Motor neuron (in vitro differentiated cells): ENCODE results near the gene COASY. TPM values are rescaled to one million over a fixed set of nuclear protein-coding genes. Genes with fewer than 3 reads are reported as not detected.
"Not testable (repeated sequence)": the region's sequence is repeated elsewhere in the genome, so short reads cannot be mapped to it uniquely, and the experiment has no call there.

ENCODE experiments used
- ATAC-seq, 8 experiments: fragments of 200-7000 bp; cut with Tn5 transposase; replicated peaks in 6 of 8; 2 replicates each; pipeline ENCODE4 v1.8.0; 2021; ENCODE audit warnings: mild to moderate bottlenecking in 8 of 8, moderate library complexity in 8 of 8
- H3K27ac ChIP-seq, 2 donors: fragments of 250-450 bp; sonication (Bioruptor Pico); 2 replicates each; pipeline ENCODE4 v1.9.0; 2021; ENCODE audit warnings: antibody characterized with exemption in 2 of 2, mild to moderate bottlenecking in 2 of 2, moderate library complexity in 1 of 2
- H3K4me1 ChIP-seq, 2 donors: fragments of 250-450 bp; sonication (Bioruptor Pico); replicated peaks in 1 of 2; 2 replicates each; pipeline ENCODE4 v1.6.1; 2021; ENCODE audit warnings: antibody characterized with exemption in 2 of 2, mild to moderate bottlenecking in 2 of 2, moderate library complexity in 1 of 2
- H3K4me3 ChIP-seq, 5 donors: fragments of 250-450 bp; sonication (Bioruptor Pico); 2 replicates each; pipeline ENCODE4 v1.9.0; 2021; ENCODE audit warnings: antibody characterized with exemption in 5 of 5, mild to moderate bottlenecking in 5 of 5, moderate library complexity in 4 of 5
- WGBS, 10 experiments: fragments of 450-650 bp; shearing (Covaris generic); methylation state at CpG; one replicate each; pipeline ENCODE4 v1.0.0; 2022; 5-methylcytosine and 5-hydroxymethylcytosine counted together
- in situ Hi-C, 9 experiments: fragments of 400-800 bp; cut with MboI; loops; one replicate each; pipeline ENCODE4 v1.15.0; 2021; ENCODE audit warnings: low sequenced_read_pairs in 9 of 9, low pct_unique_long_range_greater_than_20kb in 2 of 9; ENCODE audit not compliant: unreplicated experiment in 9 of 9
- total RNA-seq, 8 experiments: library from RNA; unstranded; fragments of 300-600 nt; gene quantifications; 2 replicates each; pipeline versions ENCODE4 v1.2.3 to v1.2.4, GENCODE V29; 2022

The COASY gene
- total RNA-seq, 8 experiments from 2014 or later: 20.8 to 82.7 (median 30.8) TPM

DNA sequence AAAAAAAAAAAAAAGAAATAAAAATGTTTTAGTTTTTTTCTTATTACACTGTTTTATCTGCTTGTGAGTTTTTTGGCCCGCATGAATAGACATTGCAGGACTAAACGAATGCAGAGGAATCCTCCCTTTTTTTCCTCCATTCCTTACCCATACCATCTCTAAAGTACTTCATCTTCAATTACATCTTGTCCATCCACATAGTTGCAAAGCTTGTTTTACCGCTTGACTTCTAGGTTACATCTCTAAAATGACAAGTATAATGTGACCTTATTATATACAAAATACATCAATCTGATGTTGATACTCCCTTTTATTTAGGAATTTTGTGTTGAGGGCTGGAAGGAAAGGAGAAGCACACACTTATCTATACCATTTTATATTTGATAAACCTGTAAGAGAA is 34.4 kb downstream of the COASY start:
- H3K4me1 ChIP-seq: no peaks in the 10 kb centered on the region
- no peak for ATAC-seq
- H3K27ac ChIP-seq: no peak overlapping the region
- 80 to 100% (median 94%) methylated on average over 1 to 3 of the region's 3 CpGs; no CpG with 5 or more reads in 1 of the 10 experiments for WGBS, 10 experiments
- no peak overlapping the region for H3K4me3 ChIP-seq
- in situ Hi-C loops: loop anchor here in 1 of 9 experiments (25.0 kb wide), 1 partner anchor 109 kb away; no protein-coding TSS in a partner anchor

DNA sequence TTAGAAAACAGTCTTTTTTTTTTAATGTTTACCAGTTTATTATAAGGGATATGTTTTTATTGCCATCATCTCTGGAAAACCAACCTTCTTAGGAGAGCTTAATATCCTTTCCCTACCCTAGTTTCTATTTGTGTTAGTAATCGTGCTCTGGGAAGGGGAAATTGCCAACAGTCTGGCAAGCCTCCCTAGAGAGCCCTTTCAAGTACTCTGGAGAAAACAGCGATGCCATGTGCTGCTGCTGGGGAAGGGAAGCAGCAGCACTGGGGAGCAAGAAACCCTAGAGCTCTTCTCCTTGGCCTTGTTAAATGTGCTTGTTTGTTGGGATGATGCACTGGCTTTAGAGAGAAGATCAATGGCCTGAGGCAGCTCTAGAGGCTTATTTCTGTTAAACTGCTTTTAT is 37.0 kb downstream of the COASY start:
- H3K27ac ChIP-seq: no peak overlapping the region
- 49 to 100% (median 76%) methylated on average over 1 to 2 of the region's 2 CpGs; no CpG with 5 or more reads in 2 of the 10 experiments for WGBS, 10 experiments
- in situ Hi-C loops: loop anchor here in 1 of 9 experiments (25.0 kb wide), 1 partner anchor 112 kb away; no protein-coding TSS in a partner anchor

DNA sequence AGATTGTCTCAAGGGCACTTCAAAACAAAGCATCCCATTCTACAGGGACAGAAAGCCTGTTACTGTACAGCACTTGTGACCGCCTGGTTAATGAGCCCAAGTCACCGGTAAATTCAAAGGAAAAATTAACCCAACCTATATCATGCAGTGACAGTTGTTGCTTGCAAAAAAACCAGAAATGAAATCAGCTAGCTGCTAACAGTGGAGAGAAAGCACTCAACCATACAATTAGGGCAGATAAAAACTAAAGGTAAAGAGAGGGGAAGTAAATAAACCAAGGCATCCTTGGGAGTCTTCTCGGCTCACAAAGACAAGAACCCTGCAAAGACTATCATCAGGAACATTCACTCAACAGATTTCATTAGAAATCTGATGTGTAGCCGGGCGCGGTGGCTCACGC is 41.4 kb downstream of the COASY start:
- Histone ChIP-seq H3K27ac (no peak overlapping the region), H3K4me1 (peaks cover 0 to 7% of the 10 kb centered on the region in 2 donors), H3K4me3 (no peak overlapping the region)
- no peak for ATAC-seq
- 65 to 100% (median 97%) methylated on average over 1 to 7 of the region's 7 CpGs; no CpG with 5 or more reads in 3 of the 10 experiments for WGBS, 10 experiments
- in situ Hi-C loops: no loop called here

More for the DNA sequence above, 37.0 kb downstream of the COASY start:
- no peaks in the 10 kb centered on the region for H3K4me1 ChIP-seq
- no peak overlapping the region for H3K4me3 ChIP-seq
- ATAC-seq: no peak

DNA sequence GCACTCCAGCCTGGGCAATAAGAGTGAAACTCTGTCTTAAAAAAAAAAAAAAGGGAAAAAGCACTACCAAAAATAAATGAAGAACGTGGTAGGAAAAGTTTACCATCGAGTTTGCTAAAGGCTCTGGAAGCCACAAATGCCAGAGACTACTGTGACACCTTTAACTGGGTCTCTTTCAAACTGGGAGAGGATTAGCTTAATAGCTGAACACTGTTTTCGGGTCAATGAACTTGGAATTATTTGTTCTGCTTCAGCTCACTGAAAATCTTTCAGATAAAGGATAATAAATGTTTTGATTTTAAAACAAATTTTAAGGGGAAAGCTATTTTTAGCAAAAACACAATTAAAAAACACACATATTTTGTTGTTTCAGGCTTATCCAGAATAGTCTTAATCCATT is 45.8 kb downstream of the COASY start:
- no peak for ATAC-seq
- H3K27ac ChIP-seq: no peak overlapping the region
- in situ Hi-C loops: no loop called here
- peaks cover 3 to 12% of the 10 kb centered on the region in 2 donors for H3K4me1 ChIP-seq
- 11 to 79% (median 53%) methylated on average over 2 to 3 of the region's 3 CpGs; no CpG with 5 or more reads in 1 of the 10 experiments for WGBS, 10 experiments
- H3K4me3 ChIP-seq: peak overlapping the region; percentile 64 to 90 (median 82)

DNA sequence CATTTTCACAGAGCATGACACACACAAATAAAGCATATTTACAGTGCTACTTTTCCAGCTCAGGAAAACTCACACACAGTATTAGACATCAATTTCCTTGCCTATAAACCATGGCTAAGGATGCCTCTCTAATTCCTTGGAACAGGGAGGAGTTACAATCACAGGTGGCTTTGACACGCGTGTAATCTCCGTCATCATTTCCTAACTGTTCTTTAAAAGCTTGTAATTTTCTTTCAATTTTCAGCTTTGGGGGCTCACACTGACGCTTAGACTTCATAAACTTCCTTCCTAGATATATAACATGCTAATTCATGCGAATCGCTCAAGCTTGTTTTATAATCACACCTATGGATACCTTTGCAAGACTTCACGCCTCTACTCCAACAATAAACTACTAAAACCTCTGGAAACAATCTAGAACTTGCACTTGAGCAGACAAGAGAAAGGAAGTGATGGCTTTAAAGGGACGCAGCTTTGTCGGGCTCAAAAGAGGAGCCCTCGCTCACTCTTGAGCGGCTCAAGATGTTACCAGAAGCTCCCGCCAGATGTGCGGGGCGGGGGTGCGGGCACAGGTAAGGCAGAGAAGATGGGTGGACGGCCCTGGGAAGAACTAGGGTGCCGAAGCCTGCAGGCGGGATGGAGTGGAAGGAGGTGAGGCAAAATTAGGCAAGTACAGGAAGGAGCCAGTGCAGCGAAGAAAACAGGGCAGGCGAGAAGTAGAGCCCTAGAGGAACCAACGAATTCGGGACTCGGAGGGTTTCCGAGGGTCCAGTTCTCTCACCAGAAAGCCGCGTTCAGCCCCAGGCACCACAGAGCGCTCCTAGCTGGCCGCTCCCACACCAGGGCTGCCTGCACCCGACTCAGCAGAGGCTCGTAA is 46.6 kb downstream of the COASY start:
- peak overlapping the region; percentile 86 to 90 for H3K27ac ChIP-seq
- H3K4me1 ChIP-seq: peaks cover 3 to 12% of the 10 kb centered on the region in 2 donors
- peak overlapping the region; percentile 64 to 90 (median 82) for H3K4me3 ChIP-seq
- ATAC-seq: peak; percentile 61 to 76 (median 66)
- WGBS, 10 experiments: 0 to 9% (median 2%) methylated on average over 1 to 14 of the region's 30 CpGs; no CpG with 5 or more reads in 2 of the 10 experiments
- in situ Hi-C loops: no loop called here

DNA sequence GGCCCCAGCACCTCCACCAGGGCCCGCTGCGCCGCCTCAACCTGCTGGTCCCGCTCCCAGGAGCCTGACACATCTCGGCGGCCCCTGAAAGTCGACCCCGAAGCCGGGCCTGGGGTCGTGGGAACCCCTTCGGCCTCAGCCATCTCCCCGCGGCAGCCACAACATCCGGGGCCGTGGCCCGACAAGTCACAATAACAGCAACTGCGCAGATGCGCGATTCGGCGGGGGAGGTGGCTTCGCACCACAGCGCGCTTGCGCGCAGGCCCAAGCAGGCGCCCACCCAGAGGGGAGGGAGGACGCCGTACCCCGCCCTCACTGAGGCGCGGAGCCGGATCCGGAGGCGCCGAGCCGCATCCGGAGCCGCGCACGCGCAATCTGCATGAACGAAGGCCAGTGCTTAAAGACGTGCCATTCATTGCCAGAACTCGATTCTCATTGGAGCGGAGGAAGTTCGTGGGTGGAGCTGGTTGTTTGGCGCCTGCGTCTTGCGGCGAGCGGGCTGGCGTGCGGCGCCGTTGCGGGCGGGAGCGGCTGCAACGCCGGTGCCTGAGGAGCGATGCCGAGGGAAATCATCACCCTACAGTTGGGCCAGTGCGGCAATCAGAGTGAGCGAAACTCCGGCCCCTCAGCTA is 47.4 kb downstream of the COASY start, which contains the start of the genes RETREG3 and TUBG1:
Gene RETREG3 (minus strand): TSS at position 193 of the 632 bp plus-strand sequence. CDS start 50 bp downstream, at position 143.
Gene TUBG1 (plus strand): TSS at position 502 of the 632 bp plus-strand sequence. CDS start 55 bp downstream, at position 557.
- Histone ChIP-seq H3K4me1 (peaks cover 3 to 12% of the 10 kb centered on the region in 2 donors), H3K4me3 (peak within 1 kb of the TSS; percentile 64 to 90 (median 82)), H3K27ac (peak within 1 kb of the TSS; percentile 86 to 90)
- in situ Hi-C loops: no loop called here
- WGBS, 10 experiments: 0% methylated on average over 2 to 8 of the region's 66 CpGs; no CpG with 5 or more reads in 7 of the 10 experiments
- ATAC-seq: peak; percentile 83 to 94 (median 91)

DNA sequence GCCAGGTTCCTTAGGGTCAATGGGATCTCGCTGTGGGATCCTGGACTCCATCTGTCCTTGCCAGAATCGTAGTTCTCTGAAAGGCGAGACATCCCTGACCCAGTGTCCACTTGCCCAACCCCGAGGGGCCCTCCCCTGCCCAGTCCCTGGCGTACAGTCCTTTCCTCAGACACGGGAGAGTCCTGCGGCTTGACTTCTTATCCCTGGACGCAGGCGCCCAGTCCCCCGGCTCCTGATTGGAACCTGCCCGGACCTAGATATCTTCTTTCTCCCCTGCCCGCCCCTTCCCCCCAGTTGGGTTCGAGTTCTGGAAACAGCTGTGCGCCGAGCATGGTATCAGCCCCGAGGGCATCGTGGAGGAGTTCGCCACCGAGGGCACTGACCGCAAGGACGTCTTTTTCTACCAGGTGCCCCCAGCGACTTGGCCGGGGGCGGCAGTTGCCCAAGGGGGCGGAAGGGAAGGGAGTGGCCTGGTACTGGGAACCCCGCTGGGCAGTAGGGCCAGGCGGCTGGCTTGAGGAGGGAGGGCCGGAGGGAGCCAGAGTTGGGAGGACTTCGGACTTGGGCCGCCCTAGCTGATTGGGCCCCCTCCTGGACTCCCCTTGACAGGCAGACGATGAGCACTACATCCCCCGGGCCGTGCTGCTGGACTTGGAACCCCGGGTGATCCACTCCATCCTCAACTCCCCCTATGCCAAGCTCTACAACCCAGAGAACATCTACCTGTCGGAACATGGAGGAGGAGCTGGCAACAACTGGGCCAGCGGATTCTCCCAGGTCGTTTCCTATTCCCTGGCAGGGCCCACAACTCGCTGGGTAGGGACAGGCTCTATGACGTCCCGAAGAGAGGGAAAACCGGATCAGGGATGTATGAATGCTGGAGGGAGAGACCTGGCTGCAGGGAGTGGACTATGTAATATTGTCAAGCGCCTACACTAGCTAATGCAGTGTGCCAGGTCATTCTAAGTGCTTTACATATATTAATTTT is 48.2 kb downstream of the COASY start:
- Histone ChIP-seq H3K27ac (peak overlapping the region; percentile 29 to 51), H3K4me1 (peaks cover 3 to 12% of the 10 kb centered on the region in 2 donors), H3K4me3 (peak overlapping the region; percentile 48 to 90 (median 51))
- in situ Hi-C loops: not testable (repeated sequence)
- 0 to 60% (median 40%) methylated on average over 1 to 4 of the region's 42 CpGs; no CpG with 5 or more reads in 7 of the 10 experiments for WGBS, 10 experiments
- ATAC-seq: peak; percentile 34 to 47 (median 41)

DNA sequence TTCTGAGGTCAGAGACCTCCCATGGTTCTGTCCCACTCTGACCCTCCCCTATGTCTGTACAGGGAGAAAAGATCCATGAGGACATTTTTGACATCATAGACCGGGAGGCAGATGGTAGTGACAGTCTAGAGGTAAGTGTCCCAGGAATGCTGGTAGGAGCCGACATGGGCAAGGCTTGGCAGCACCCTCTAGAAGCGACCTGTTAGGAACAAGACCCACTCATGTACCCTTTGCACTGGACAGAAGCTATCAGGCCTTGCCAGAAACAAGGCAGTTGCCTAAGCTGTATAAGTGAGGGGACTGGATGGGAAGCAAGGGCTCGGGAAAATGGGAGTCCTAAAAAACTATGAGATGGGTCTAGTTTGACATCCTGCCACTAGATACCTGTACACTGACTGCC is 50.1 kb downstream of the COASY start:
- in situ Hi-C loops: no loop called here
- Histone ChIP-seq H3K4me3 (no peak overlapping the region), H3K27ac (no peak overlapping the region), H3K4me1 (peaks cover 3 to 12% of the 10 kb centered on the region in 2 donors)
- 60 to 100% (median 98%) methylated on average over 1 to 4 of the region's 4 CpGs; no CpG with 5 or more reads in 2 of the 10 experiments for WGBS, 10 experiments
- no peak for ATAC-seq

DNA sequence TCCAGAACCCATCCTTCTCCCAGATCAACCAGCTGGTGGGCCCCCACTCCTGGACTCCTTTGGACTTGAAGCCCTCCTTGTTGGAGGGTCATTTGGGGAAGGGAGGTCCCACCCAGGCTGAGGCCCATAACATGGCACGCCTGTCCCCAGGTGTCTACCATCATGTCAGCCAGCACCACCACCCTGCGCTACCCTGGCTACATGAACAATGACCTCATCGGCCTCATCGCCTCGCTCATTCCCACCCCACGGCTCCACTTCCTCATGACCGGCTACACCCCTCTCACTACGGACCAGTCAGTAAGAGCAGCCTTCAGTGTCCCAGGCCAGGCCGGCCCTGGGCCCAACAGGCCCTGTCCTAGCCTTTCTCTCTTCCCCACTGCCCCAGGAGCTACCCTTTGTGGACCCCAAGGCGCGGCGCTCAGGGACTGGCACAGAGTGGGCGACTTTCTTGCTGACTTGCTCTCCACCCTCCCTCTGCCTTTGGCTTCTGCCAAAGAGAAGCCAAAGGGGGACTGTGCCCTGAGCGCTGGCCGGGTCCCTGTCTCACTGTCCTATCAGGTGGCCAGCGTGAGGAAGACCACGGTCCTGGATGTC is 51.8 kb downstream of the COASY start:
- Histone ChIP-seq H3K27ac (no peak overlapping the region), H3K4me3 (no peak overlapping the region), H3K4me1 (peaks cover 3 to 5% of the 10 kb centered on the region in 2 donors)
- ATAC-seq: no peak
- WGBS, 10 experiments: 80 to 100% (median 93%) methylated on average over 1 to 3 of the region's 17 CpGs; no CpG with 5 or more reads in 5 of the 10 experiments
- in situ Hi-C loops: no loop called here
